Type B pancreatic cell (in vitro differentiated cells): ENCODE results near the gene TMEM51. TPM values are rescaled to one million over a fixed set of nuclear protein-coding genes. Genes with fewer than 3 reads are reported as not detected.
"Not testable (repeated sequence)": the region's sequence is repeated elsewhere in the genome, so short reads cannot be mapped to it uniquely, and the experiment has no call there.

Experiments used
- DNase-seq: peaks from one replicate; pipeline ENCODE4 v3.0.0; 2021; ENCODE audit warnings: mixed read lengths; ENCODE audit not compliant: unreplicated experiment; ENCODE audit errors: extremely low spot score
- H3K27ac Mint-ChIP-seq: 2 replicates; pipeline ENCODE4 v1.8.0; 2021; ENCODE audit warnings: mild to moderate bottlenecking, mixed read lengths
- H3K27me3 Mint-ChIP-seq: 2 replicates; pipeline ENCODE4 v1.8.0; 2021; ENCODE audit warnings: mixed read lengths
- H3K36me3 Mint-ChIP-seq: 2 replicates; pipeline ENCODE4 v1.8.0; 2021; ENCODE audit warnings: mixed read lengths
- H3K4me1 Mint-ChIP-seq: one replicate; pipeline ENCODE4 v1.8.0; 2021; ENCODE audit warnings: mixed read lengths; ENCODE audit not compliant: unreplicated experiment
- H3K4me3 Mint-ChIP-seq: 2 replicates; pipeline ENCODE4 v1.8.0; 2021; ENCODE audit warnings: mild to moderate bottlenecking, mixed read lengths
- H3K9me3 Mint-ChIP-seq: 2 replicates; pipeline ENCODE4 v1.8.0; 2021; ENCODE audit warnings: mixed read lengths
- CTCF ChIP-seq: fragments of 200-600 bp; sonication (generic); conservative IDR thresholded peaks from 2 replicates; pipeline ENCODE4 v1.5.0; 2021; ENCODE audit warnings: antibody characterized with exemption, mild to moderate bottlenecking
- total RNA-seq: library from RNA; stranded (reverse); gene quantifications from 2 replicates; pipeline ENCODE4 v1.2.1, GENCODE V29; 2021; ENCODE audit warnings: low replicate concordance

Gene TMEM51
- total RNA-seq, 1 donor from 2014 or later, result 12.5 TPM

- Mint-ChIP-seq H3K27ac (peak overlapping the region; percentile 17), H3K4me1 (peaks cover 29% of the 10 kb centered on the region), H3K27me3 (no peaks in the 10 kb centered on the region), H3K4me3 (no peak overlapping the region), H3K36me3 (no peaks in the 10 kb centered on the region), H3K9me3 (no peaks in the 10 kb centered on the region)
- no peak for TF ChIP-seq CTCF
- no peak for DNase-seq
Observed at GRCh38 chr1:15171271-15171908, 17.8 kb downstream of the TMEM51 start.

- H3K4me1 Mint-ChIP-seq, result peaks cover 39% of the 10 kb centered on the region
- no peak for TF ChIP-seq CTCF
- H3K27me3 Mint-ChIP-seq, result no peaks in the 10 kb centered on the region
- DNase-seq, result no peak
- H3K36me3 Mint-ChIP-seq, result no peaks in the 10 kb centered on the region
- no peaks in the 10 kb centered on the region for H3K9me3 Mint-ChIP-seq
- peak overlapping the region; percentile 17 for H3K27ac Mint-ChIP-seq
- peak overlapping the region; percentile 48 for H3K4me3 Mint-ChIP-seq
Observed at GRCh38 chr1:15172405-15173259, 19.1 kb downstream of the TMEM51 start.

- H3K36me3 Mint-ChIP-seq, result no peaks in the 10 kb centered on the region
- H3K27ac Mint-ChIP-seq, result peak overlapping the region; percentile 32
- H3K27me3 Mint-ChIP-seq, result no peaks in the 10 kb centered on the region
- H3K9me3 Mint-ChIP-seq, result no peaks in the 10 kb centered on the region
- peak overlapping the region; percentile 26 for H3K4me3 Mint-ChIP-seq
- peaks cover 42% of the 10 kb centered on the region for H3K4me1 Mint-ChIP-seq
- DNase-seq, result no peak
- no peak for TF ChIP-seq CTCF
Observed at GRCh38 chr1:15173863-15174614, 20.5 kb downstream of the TMEM51 start.

- H3K27me3 Mint-ChIP-seq, result no peaks in the 10 kb centered on the region
- no peak overlapping the region for H3K27ac Mint-ChIP-seq
- H3K4me1 Mint-ChIP-seq, result peaks cover 46% of the 10 kb centered on the region
- no peaks in the 10 kb centered on the region for H3K36me3 Mint-ChIP-seq
- no peak for TF ChIP-seq CTCF
- no peak overlapping the region for H3K4me3 Mint-ChIP-seq
- no peak for DNase-seq
- no peaks in the 10 kb centered on the region for H3K9me3 Mint-ChIP-seq
Observed at GRCh38 chr1:15174615-15174983, 21.1 kb downstream of the TMEM51 start.

- H3K4me1 Mint-ChIP-seq, result peaks cover 46% of the 10 kb centered on the region
- H3K36me3 Mint-ChIP-seq, H3K27me3 Mint-ChIP-seq, DNase-seq, H3K9me3 Mint-ChIP-seq, H3K4me3 Mint-ChIP-seq: not testable (repeated sequence)
- H3K27ac Mint-ChIP-seq, result peak overlapping the region; percentile 18
Observed at GRCh38 chr1:15175324-15176094, 22.0 kb downstream of the TMEM51 start.
